AG09319 (cell line): ENCODE measurements around the gene TRIML1.
A peak's percentile ranks its signal among the peaks of the same experiment; 100 is the strongest.

Experiments used
- DNase-seq: peaks from one replicate; pipeline ENCODE4 v3.0.0-alpha.2; 2010; ENCODE audit warnings: low read depth; ENCODE audit errors: extremely low read depth
- TF ChIP-seq, protein P1 (sequence below): IDR thresholded peaks from 2 replicates; pipeline ENCODE4 v1.5.1; 2011; ENCODE audit warnings: low read depth, mild to moderate bottlenecking, inconsistent platforms, low read length, moderate library complexity

The TRIML1 gene

GRCh38 chr4:188110741-188111471, 28.3 kb upstream of the TRIML1 start:
- TF ChIP-seq, protein P1, sequence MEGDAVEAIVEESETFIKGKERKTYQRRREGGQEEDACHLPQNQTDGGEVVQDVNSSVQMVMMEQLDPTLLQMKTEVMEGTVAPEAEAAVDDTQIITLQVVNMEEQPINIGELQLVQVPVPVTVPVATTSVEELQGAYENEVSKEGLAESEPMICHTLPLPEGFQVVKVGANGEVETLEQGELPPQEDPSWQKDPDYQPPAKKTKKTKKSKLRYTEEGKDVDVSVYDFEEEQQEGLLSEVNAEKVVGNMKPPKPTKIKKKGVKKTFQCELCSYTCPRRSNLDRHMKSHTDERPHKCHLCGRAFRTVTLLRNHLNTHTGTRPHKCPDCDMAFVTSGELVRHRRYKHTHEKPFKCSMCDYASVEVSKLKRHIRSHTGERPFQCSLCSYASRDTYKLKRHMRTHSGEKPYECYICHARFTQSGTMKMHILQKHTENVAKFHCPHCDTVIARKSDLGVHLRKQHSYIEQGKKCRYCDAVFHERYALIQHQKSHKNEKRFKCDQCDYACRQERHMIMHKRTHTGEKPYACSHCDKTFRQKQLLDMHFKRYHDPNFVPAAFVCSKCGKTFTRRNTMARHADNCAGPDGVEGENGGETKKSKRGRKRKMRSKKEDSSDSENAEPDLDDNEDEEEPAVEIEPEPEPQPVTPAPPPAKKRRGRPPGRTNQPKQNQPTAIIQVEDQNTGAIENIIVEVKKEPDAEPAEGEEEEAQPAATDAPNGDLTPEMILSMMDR = no peak
- no peak for DNase-seq

DNA sequence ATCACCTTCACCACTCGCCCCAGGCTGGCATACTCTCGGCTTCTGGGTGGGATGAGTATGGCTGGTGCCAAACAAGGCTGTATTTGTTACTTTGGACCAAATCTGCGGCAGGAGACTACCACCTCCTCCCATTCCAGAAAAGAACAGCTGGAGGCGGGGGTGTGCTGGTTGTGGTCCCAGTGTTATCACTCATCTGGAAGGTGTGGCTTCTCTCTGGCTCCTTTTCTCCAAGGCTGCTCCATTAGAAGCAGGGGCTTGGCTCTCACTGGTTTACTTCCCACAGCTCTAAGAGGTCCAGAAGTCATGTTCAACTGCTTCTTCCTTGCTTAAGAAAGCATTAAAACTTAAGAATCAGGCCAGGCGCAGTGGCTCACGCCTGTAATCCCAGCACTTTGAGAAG, 27.3 kb upstream of the TRIML1 start:
- no peak for DNase-seq
- TF ChIP-seq, protein P1 = no peak

- no peak for DNase-seq
- TF ChIP-seq, protein P1 = no peak
Measured at GRCh38 chr4:188113156-188113555, 26.1 kb upstream of the TRIML1 start.

DNA sequence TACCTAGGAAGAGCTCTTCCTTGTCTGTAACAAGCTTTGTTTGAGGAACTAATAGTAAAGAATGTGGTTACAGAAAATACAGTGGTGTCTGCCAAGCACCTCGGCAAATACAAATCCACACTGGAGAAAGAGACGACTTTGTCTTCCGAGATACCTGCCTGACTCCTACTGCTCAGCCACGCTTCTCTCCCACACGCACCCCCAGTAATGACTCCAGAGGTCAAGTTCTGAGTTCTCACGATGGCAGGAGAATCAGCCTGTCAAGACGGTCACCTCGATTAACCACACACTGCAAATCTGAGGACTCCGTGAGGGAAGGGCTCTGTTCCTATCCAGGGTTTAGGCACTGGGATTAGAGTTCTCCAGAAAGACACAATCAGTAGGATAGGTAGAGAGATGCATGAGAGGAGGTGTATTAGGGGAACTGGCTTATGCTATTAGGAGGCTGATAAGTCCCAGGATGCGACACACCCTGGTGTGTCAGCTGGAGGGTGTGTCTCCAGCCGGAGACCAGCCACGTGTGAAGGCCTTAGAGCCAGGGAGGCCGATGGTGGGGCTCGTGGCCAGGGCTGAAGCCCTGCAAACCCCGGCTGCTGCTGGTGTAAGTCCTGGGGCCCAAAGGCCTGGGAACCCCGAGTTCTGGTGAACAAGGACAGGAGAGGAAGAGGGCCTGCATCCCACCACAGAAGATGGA, 21.5 kb upstream of the TRIML1 start:
- TF ChIP-seq, protein P1 = no peak
- DNase-seq = no peak

DNA sequence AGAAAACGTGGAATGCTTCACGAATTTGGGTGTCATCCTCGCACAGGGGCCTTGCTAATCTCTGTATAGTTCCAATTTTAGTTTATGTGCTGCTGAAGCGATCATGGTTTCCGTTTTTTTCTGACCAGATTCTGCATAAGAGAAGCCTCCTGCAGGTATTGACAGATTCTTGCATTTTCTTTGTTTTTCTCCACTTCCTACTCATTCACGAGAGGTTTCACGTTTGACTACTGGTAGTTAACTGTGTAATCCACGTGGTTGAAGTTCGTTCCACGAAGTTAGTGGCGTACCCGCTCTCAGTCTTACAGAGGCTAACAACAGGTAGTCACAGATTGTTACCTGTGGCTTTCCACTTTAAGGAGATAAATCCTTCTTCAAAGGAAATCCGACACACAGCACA, 17.7 kb upstream of the TRIML1 start:
- TF ChIP-seq, protein P1 = no peak
- no peak for DNase-seq

GRCh38 chr4:188127214-188127874, 11.9 kb upstream of the TRIML1 start:
- TF ChIP-seq, protein P1 = no peak
- DNase-seq = peak; percentile 1

DNA sequence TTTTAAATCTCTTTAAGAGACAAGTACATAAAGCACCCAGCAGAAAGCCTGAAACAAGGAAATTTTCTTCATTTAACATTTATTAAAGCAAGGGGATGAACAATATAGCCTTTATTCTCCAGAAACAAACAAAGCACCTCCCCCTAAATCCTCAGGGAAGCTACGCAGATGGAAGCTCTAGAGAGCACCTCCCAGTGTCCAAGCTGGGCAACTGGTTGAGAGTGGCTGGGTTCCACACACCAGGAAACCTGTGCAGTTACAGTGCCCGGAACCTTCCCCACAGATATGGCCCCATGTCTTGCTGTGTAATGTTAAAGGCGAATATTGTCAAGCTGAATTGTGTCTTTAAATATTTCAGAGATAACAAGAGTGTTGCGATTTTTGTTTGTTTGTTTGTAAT, 8.9 kb upstream of the TRIML1 start:
- DNase-seq = no peak
- TF ChIP-seq, protein P1 = no peak
